GM21423 (cell line): ENCODE measurements around the gene ARHGAP33.
"Not testable (repeated sequence)": the region's sequence is repeated elsewhere in the genome, so short reads cannot be mapped to it uniquely, and the experiment has no call there.

Experiments used
- ATAC-seq: cut with Tn5 transposase; IDR thresholded peaks from one replicate; pipeline ENCODE4 v1.9.1; 2021; ENCODE audit warnings: mild to moderate bottlenecking, moderate library complexity; ENCODE audit not compliant: unreplicated experiment

ARHGAP33 gene

DNA sequence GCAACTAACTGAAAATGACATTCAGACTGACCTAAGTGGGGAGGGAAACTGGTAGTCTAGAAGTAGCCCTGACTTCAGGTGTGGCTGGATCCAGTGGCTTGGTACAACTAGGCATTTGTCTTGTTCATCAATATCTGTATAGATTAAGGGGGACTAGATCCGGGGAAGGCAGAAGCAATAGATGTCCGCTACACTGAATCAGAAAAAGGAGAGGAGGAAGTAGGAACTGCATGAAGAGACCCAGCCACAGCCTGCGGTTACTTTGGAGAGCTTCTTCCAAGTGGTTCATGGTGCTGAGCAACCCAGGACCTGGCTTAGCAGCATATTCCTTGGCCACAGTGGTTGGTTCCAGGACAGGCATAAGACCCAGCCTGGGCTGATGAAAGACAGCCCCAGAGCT, 47.2 kb downstream of the ARHGAP33 start:
- ATAC-seq: no peak

DNA sequence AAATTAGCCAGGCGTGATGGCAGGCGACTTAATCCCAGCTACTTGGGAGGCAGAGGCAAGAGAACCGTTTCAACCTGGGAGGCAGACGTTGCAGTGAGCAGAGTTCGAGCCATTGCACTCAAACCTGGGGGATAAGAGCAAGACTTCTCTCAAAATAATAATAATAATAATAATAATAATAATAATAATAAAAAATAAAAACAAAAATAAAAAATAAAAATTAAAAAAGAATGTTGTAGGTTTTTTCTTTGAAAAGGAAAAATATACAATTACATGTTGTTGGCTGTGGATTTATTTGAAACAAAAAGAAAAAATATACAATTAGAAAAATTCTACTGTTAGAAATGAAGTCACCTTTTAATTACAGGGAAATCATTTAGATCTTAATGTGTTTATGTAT, 48.8 kb downstream of the ARHGAP33 start:
- no peak for ATAC-seq

DNA sequence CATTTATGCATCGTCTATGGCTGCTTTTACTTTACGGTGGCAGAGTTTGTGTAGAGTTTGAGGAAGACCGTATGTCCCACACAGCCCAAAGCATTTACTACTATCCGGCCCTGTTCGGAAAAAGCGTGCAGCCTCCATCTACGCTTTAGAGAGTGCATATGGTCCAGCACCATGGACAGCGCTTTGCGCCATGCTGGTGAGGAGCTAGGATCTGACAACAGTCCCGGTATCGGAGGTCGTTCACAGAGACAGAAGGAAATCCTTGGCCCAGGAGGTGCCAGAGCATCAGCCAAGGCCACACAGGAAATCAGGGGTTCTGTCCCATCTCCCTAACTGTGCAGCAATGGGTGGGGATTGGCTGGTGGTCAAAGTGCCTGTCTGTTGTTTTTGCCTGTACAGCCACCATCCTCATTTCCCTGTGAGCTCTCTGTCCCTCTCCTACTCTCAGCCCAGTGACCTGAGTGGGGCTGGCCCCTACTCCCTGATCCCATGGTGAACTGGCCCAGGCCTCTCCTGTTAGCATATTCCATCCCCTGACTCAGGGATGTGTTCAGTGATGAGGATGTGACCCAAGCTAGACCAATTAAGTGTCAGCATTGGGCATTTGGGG, 53.4 kb downstream of the ARHGAP33 start:
- ATAC-seq: no peak

DNA sequence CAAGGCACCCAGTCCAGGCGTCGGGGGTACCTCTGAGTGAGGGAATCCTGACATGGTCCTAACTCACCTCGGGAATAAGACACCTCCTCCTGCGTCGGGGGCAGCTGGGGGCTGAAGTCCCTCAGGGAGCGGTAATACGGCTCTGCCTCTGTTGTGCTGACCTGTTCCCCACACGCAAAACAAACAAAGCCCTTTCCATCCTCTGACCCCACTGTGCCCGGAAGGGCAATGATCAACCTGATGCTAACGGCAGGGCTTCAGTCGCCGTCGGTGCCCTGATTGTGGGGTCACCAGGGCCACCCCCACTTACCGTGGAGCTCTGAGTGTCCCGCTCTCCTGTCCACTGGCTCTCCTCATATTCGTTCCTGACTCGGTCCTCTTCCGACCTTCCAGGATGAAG, 55.6 kb downstream of the ARHGAP33 start:
- no peak for ATAC-seq

DNA sequence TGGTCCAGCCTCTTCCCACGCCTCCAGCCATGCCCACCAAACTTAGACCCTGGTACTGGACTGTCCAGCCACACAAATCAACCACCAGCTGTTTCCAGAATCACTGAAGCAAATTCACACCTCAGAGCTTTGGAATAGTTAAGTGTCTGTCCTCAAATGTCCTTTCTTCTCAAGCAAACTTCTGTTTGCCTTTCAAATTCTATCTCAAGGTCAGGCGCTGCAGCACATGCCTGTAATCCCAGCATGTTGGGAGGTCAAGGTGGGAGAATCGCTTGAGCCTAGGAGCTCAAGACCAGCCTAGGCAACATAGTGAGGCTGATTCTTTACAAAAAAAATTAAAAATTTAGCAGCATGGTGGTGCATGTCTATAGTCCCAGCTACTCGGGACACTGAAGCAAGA, 56.7 kb downstream of the ARHGAP33 start:
- no peak for ATAC-seq

DNA sequence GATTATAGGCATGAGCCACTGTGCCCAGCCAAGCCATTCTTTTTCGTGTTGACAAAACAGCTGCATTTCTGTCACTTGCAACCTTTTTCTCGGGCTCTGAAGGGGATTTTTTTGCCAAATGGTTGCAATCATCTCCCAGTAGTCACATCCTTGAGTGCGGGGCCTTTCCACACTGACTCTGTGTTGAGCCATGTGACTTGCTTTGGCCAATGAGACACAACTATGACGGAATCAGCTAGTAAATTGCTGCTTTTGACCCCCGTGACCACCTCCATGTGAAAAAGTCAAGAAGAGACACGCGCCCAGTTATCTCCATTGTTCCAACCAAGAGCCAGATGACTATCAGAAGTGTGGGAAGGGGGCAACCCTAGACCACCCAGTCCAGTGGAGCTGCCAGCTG, 58.6 kb downstream of the ARHGAP33 start:
- no peak for ATAC-seq

DNA sequence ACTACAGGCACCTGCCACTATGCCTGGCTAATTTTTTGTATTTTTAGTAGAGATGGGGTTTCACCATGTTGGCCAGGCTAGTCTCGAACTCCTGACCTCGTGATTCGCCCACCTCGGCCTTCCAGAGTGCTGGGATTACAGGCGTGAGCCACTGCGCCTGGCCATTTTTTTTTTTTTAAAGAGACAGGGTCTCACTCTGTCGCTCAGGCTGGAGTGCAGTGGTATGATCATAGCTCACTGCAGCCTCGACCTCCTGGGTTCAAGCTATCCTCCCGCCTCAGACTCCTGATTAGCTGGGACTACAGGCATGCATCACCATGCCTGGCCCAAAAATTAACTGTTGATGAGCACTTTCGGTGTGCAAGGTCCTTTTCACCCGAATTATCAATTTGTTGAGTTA, 60.7 kb downstream of the ARHGAP33 start:
- not testable (repeated sequence) for ATAC-seq
